ENCODE measurements around the gene SLC35F4.
"Not testable (repeated sequence)": the region's sequence is repeated elsewhere in the genome, so short reads cannot be mapped to it uniquely, and the experiment has no call there.

The SLC35F4 gene

GRCh38 chr14:57754527-57754926, 111.4 kb downstream of the SLC35F4 start:
- Histone ChIP-seq H3K27me3 (replicated peaks; ENCODE audit: insufficient read depth, low read length) (no peaks in the 10 kb centered on the region), H4K20me1 (ENCODE audit: insufficient read depth, low read length) (no peaks in the 10 kb centered on the region), H3K9ac (ENCODE audit: low read length) (no peak overlapping the region), H2AFZ (ENCODE audit: low read length) (no peak overlapping the region), H3K79me2 (ENCODE audit: low read length) (no peaks in the 10 kb centered on the region), H3K4me1 (ENCODE audit: low read length) (no peaks in the 10 kb centered on the region), H3K4me3 (ENCODE audit: low read length) (no peak overlapping the region), H3K9me3 (replicated peaks; ENCODE audit: insufficient read depth, low read length) (no peaks in the 10 kb centered on the region), H3K36me3 (replicated peaks; ENCODE audit: insufficient read depth, low read length) (no peaks in the 10 kb centered on the region), H3K4me2 (ENCODE audit: low read depth, low read length) (no peak overlapping the region), H3F3A (ENCODE audit: insufficient read depth, low read length) (no peaks in the 10 kb centered on the region), H3K9me2 (replicated peaks; ENCODE audit: insufficient read depth, low read length) (no peaks in the 10 kb centered on the region), H3K27ac (ENCODE audit: low read length) (no peak overlapping the region)
- no peak for DNase-seq
- TF ChIP-seq EZH2 (optimal IDR thresholded peaks at IDR 0.05; ENCODE audit: low read depth, low read length) = no peak
- no peak for TF ChIP-seq EZH2phosphoT487 (IDR thresholded peaks at IDR 0.05; ENCODE audit: low read length)
- no peak for TF ChIP-seq CTCF (IDR thresholded peaks at IDR 0.05; ENCODE audit: low read length)

- no peaks in the 10 kb centered on the region for H3K9me3 ChIP-seq (replicated peaks; ENCODE audit: insufficient read depth, low read length)
Observed at GRCh38 chr14:57753821-57754220, 112.1 kb downstream of the SLC35F4 start.

GRCh38 chr14:57752142-57752695, 113.7 kb downstream of the SLC35F4 start:
- H3K9me3 ChIP-seq (replicated peaks; ENCODE audit: insufficient read depth, low read length); H3K36me3 ChIP-seq (replicated peaks; ENCODE audit: insufficient read depth, low read length); H3K9ac ChIP-seq (ENCODE audit: low read length); H3K9me2 ChIP-seq (replicated peaks; ENCODE audit: insufficient read depth, low read length); H4K20me1 ChIP-seq (ENCODE audit: insufficient read depth, low read length); H3K4me3 ChIP-seq (ENCODE audit: low read length); H3K27me3 ChIP-seq (replicated peaks; ENCODE audit: insufficient read depth, low read length); DNase-seq; H3K4me1 ChIP-seq (ENCODE audit: low read length); H2AFZ ChIP-seq (ENCODE audit: low read length); H3K27ac ChIP-seq (ENCODE audit: low read length); H3K79me2 ChIP-seq (ENCODE audit: low read length); H3F3A ChIP-seq (ENCODE audit: insufficient read depth, low read length); H3K4me2 ChIP-seq (ENCODE audit: low read depth, low read length): not testable (repeated sequence)

More at GRCh38 chr14:57753821-57754220, 112.1 kb downstream of the SLC35F4 start:
- no peak for DNase-seq
- Histone ChIP-seq H3K79me2 (ENCODE audit: low read length) (no peaks in the 10 kb centered on the region), H3K27me3 (replicated peaks; ENCODE audit: insufficient read depth, low read length) (no peaks in the 10 kb centered on the region), H4K20me1 (ENCODE audit: insufficient read depth, low read length) (no peaks in the 10 kb centered on the region), H3K4me3 (ENCODE audit: low read length) (no peak overlapping the region), H3K9me2 (replicated peaks; ENCODE audit: insufficient read depth, low read length) (no peaks in the 10 kb centered on the region), H3K9ac (ENCODE audit: low read length) (no peak overlapping the region), H3K4me1 (ENCODE audit: low read length) (no peaks in the 10 kb centered on the region), H3K36me3 (replicated peaks; ENCODE audit: insufficient read depth, low read length) (no peaks in the 10 kb centered on the region), H3F3A (ENCODE audit: insufficient read depth, low read length) (no peaks in the 10 kb centered on the region), H3K4me2 (ENCODE audit: low read depth, low read length) (no peak overlapping the region), H3K27ac (ENCODE audit: low read length) (no peak overlapping the region), H2AFZ (ENCODE audit: low read length) (no peak overlapping the region)
- TF ChIP-seq EZH2 (optimal IDR thresholded peaks at IDR 0.05; ENCODE audit: low read depth, low read length) (no peak), EZH2phosphoT487 (IDR thresholded peaks at IDR 0.05; ENCODE audit: low read length) (no peak), CTCF (IDR thresholded peaks at IDR 0.05; ENCODE audit: low read length) (no peak)

DNA sequence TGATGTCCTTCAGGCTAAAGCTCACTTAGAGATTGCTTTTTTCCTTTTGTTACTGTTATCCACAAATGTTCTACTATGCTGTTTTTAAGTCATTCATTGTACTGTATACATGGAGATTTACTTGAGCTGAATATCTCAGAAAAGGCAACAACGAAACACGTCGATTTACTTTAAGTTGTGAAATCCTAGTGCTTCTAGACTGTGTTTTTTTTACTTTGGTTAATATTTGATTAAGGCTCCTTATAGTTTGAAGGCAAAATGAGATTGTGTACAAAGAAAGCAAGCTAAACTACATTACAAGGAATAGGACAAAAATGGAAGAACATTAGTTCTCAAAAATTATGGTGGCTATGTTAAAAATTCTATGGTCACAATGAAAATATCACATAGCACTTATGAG, 114.5 kb downstream of the SLC35F4 start:
- Histone ChIP-seq H4K20me1 (ENCODE audit: insufficient read depth, low read length) (no peaks in the 10 kb centered on the region), H3K27me3 (replicated peaks; ENCODE audit: insufficient read depth, low read length) (no peaks in the 10 kb centered on the region), H3K79me2 (ENCODE audit: low read length) (no peaks in the 10 kb centered on the region), H3F3A (ENCODE audit: insufficient read depth, low read length) (no peaks in the 10 kb centered on the region), H3K9me3 (replicated peaks; ENCODE audit: insufficient read depth, low read length) (no peaks in the 10 kb centered on the region), H3K9ac (ENCODE audit: low read length) (no peak overlapping the region), H3K9me2 (replicated peaks; ENCODE audit: insufficient read depth, low read length) (no peaks in the 10 kb centered on the region), H3K36me3 (replicated peaks; ENCODE audit: insufficient read depth, low read length) (no peaks in the 10 kb centered on the region), H3K4me3 (ENCODE audit: low read length) (no peak overlapping the region), H2AFZ (ENCODE audit: low read length) (no peak overlapping the region), H3K4me1 (ENCODE audit: low read length) (no peaks in the 10 kb centered on the region), H3K4me2 (ENCODE audit: low read depth, low read length) (no peak overlapping the region), H3K27ac (ENCODE audit: low read length) (no peak overlapping the region)
- no peak for DNase-seq
- no peak for TF ChIP-seq EZH2phosphoT487 (IDR thresholded peaks at IDR 0.05; ENCODE audit: low read length)

Data from MM.1S (cell line).